K562 (cell line): ENCODE results near the gene PAFAH1B1. TPM values are rescaled to one million over a fixed set of nuclear protein-coding genes. Genes with fewer than 3 reads are reported as not detected.
"Not testable (repeated sequence)": the region's sequence is repeated elsewhere in the genome, so short reads cannot be mapped to it uniquely, and the experiment has no call there.

Experiments
- ATAC-seq: fragments of 200-7000 bp; cut with Tn5 transposase; 3 replicates; pipeline ENCODE4 v1.9.1; 2020; ENCODE audit warnings: moderate library complexity
- BruUV-seq: library from RNA; stranded (reverse); fragments of 400-500 nt; replicated peaks from 2 replicates; lab custom pipeline; 2021; lab: Mats Ljungman, UMichigan
- CTCF ChIA-PET: fragments of 300-600 bp; formaldehyde crosslinking; extraction: SDS; loops from one replicate; lab custom pipeline; 2021; ENCODE audit warnings: low intra/inter-chr PET ratio; lab: Yijun Ruan, JAX
- POLR2A ChIA-PET: fragments of 300-600, 350-650 bp; sonication (Branson Sonifier 250); formaldehyde crosslinking; extraction: SDS; loops from one replicate; lab custom pipeline; 2021; ENCODE audit warnings: antibody characterized with exemption, inconsistent platforms; lab: Yijun Ruan, JAX
- DNase-seq, 4 experiments: peaks; one replicate each; pipeline versions ENCODE4 v3.0.0 to v3.0.0-alpha.2; 2011 to 2018; ENCODE audit warnings: low spot score in 3 of 4, mixed read lengths in 3 of 4; ENCODE audit errors: extremely low read depth in 1 of 4
- FAIRE-seq: peaks from 2 replicates; lab custom pipeline; 2011; peaks lifted over from hg19 to GRCh38; lab: Jason Lieb, UNC
- H2AFZ ChIP-seq: 2 replicates; pipeline ENCODE4 v1.6.0; 2011; ENCODE audit warnings: low read depth, low read length, control low read depth, inconsistent platforms
- H3K27ac ChIP-seq: fragments of 200-600 bp; 3 replicates; pipeline ENCODE4 v1.8.0; 2011; ENCODE audit warnings: low read depth, mild to moderate bottlenecking, control low read depth, inconsistent platforms, low read length, moderate library complexity, mixed read lengths; ENCODE audit errors: extremely low read depth
- H3K27me3 ChIP-seq, 2 experiments: fragments of 300-600 bp in 1 of 2; 2 replicates in 1 of 2; 3 replicates in 1 of 2; pipeline versions ENCODE4 v1.6.0 to v1.8.0; 2011; ENCODE audit warnings: inconsistent platforms in 2 of 2, low read length in 2 of 2, mild to moderate bottlenecking in 1 of 2, mixed read lengths in 1 of 2, moderate library complexity in 1 of 2; ENCODE audit not compliant: control insufficient read depth in 2 of 2, insufficient read depth in 2 of 2
- H3K36me3 ChIP-seq: fragments of 300-600 bp; 3 replicates; pipeline ENCODE4 v1.8.0; 2011; ENCODE audit warnings: mild to moderate bottlenecking, low read length, inconsistent platforms; ENCODE audit not compliant: control insufficient read depth, insufficient read depth
- H3K4me1 ChIP-seq, 2 experiments: fragments of 200-600 bp in 1 of 2; replicated peaks in 1 of 2; 2 replicates in 1 of 2; 3 replicates in 1 of 2; pipeline versions ENCODE4 v1.5.1 to v1.8.0; 2011; ENCODE audit warnings: inconsistent platforms in 2 of 2, low read length in 2 of 2, mild to moderate bottlenecking in 1 of 2, mixed read lengths in 1 of 2, moderate library complexity in 1 of 2; ENCODE audit not compliant: control insufficient read depth in 2 of 2, insufficient read depth in 2 of 2
- H3K4me2 ChIP-seq: 2 replicates; pipeline ENCODE4 v1.6.1; 2011; ENCODE audit warnings: low read length, control low read depth, inconsistent platforms, mixed read lengths; ENCODE audit not compliant: insufficient read depth
- H3K4me3 ChIP-seq: fragments of 200-600 bp; sonication (generic), shearing (Covaris generic); 2 replicates; pipeline ENCODE4 v1.5.1; 2016; ENCODE audit warnings: control low read depth, inconsistent platforms
- H3K79me2 ChIP-seq: fragments of 200-600 bp; 3 replicates; pipeline ENCODE4 v1.8.0; 2011; ENCODE audit warnings: low read length, inconsistent platforms; ENCODE audit not compliant: control insufficient read depth, insufficient read depth
- H3K9ac ChIP-seq, 2 experiments: 2 replicates each; pipeline versions ENCODE4 v1.6.0 to v1.6.1; 2011; ENCODE audit warnings: low read depth in 2 of 2, low read length in 2 of 2, control low read depth in 1 of 2, inconsistent platforms in 1 of 2, mild to moderate bottlenecking in 1 of 2, mixed read lengths in 1 of 2; ENCODE audit not compliant: insufficient read depth in 1 of 2
- H3K9me1 ChIP-seq: one replicate; pipeline ENCODE4 v1.6.0; 2011; ENCODE audit warnings: inconsistent platforms, mild to moderate bottlenecking, low read length, moderate library complexity; ENCODE audit not compliant: control insufficient read depth, insufficient read depth
- H3K9me3 ChIP-seq: replicated peaks from 2 replicates; pipeline ENCODE4 v1.5.1; 2011; ENCODE audit warnings: low read depth, low read length, inconsistent platforms; ENCODE audit not compliant: control insufficient read depth, insufficient read depth
- H4K20me1 ChIP-seq: replicated peaks from 2 replicates; pipeline ENCODE4 v1.6.1; 2011; ENCODE audit warnings: low read length, inconsistent platforms, mixed read lengths; ENCODE audit not compliant: control insufficient read depth, insufficient read depth
- ARID1B ChIP-seq: fragments of 450-650 bp; IDR thresholded peaks from 2 replicates; pipeline ENCODE4 v1.6.1; 2016; ENCODE audit warnings: antibody characterized with exemption, mild to moderate bottlenecking, inconsistent platforms
- CHAMP1 ChIP-seq: fragments of 450-650 bp; IDR thresholded peaks from 2 replicates; pipeline ENCODE4 v1.6.1; 2016; ENCODE audit warnings: mild to moderate bottlenecking
- DDX20 ChIP-seq: fragments of 450-650 bp; IDR thresholded peaks from 2 replicates; pipeline ENCODE4 v1.6.1; 2016; ENCODE audit warnings: missing genetic modification characterization, low read depth, mild to moderate bottlenecking, missing compliant biosample characterization, moderate library complexity
- EHMT2 ChIP-seq: fragments of 450-650 bp; IDR thresholded peaks from 2 replicates; pipeline ENCODE4 v1.6.1; 2018; ENCODE audit warnings: antibody characterized with exemption
- ELF1 ChIP-seq: fragments of 200-800 bp; sonication (Bioruptor generic); IDR thresholded peaks from 2 replicates; pipeline ENCODE4 v1.6.1; 2016; ENCODE audit warnings: missing genetic modification characterization, missing compliant biosample characterization
- HMG20A ChIP-seq: fragments of 450-650 bp; formaldehyde crosslinking; conservative IDR thresholded peaks from 2 replicates; pipeline ENCODE4 v1.4.0; 2020; ENCODE audit warnings: mild to moderate bottlenecking, mixed read lengths
- NCOA2 ChIP-seq, 2 experiments: fragments of 450-650 bp; IDR thresholded peaks; 2 replicates each; pipeline ENCODE4 v1.6.1; 2018; ENCODE audit warnings: mild to moderate bottlenecking in 2 of 2, moderate library complexity in 1 of 2; ENCODE audit not compliant: partially characterized antibody in 2 of 2
- POLR2A ChIP-seq: fragments of 450-650 bp; conservative IDR thresholded peaks from 2 replicates; pipeline ENCODE4 v1.6.1; 2016
- RFX7 ChIP-seq: fragments of 250-450 bp; sonication (Bioruptor Pico); IDR thresholded peaks from 2 replicates; pipeline ENCODE4 v1.5.1; 2021; ENCODE audit warnings: mild to moderate bottlenecking
- RNF2 ChIP-seq: sonication (generic); IDR thresholded peaks from 2 replicates; pipeline ENCODE4 v1.6.1; 2016
- SIN3B ChIP-seq: fragments of 450-650 bp; IDR thresholded peaks from 2 replicates; pipeline ENCODE4 v1.6.1; 2017; ENCODE audit warnings: low read depth, mild to moderate bottlenecking, moderate library complexity
- ZFP30 ChIP-seq: fragments of 250-450 bp; sonication (Bioruptor Pico); IDR thresholded peaks from 2 replicates; pipeline ENCODE4 v1.8.0; 2022; ENCODE audit warnings: moderate library complexity, mild to moderate bottlenecking, inconsistent platforms, borderline replicate concordance
- ZNF12 ChIP-seq: sonication (generic); formaldehyde crosslinking; IDR thresholded peaks from 2 replicates; pipeline ENCODE4 v1.4.0; 2020; ENCODE audit warnings: mild to moderate bottlenecking, missing genetic modification reagents
- ZNF184 ChIP-seq: sonication (generic); formaldehyde crosslinking; IDR thresholded peaks from 2 replicates; pipeline ENCODE4 v1.5.0; 2020; ENCODE audit warnings: missing genetic modification reagents
- WGBS: fragments of 100-300 bp; shearing (Covaris generic); methylation state at CpG from one replicate; pipeline ENCODE4 v1.1.6; 2016; ENCODE audit warnings: low coverage, mixed read lengths; ENCODE audit not compliant: insufficient coverage; ENCODE audit errors: missing lambda C conversion rate; 5-methylcytosine and 5-hydroxymethylcytosine counted together
- in situ Hi-C: fragments of 300-500 bp; cut with MboI; formaldehyde crosslinking; loops from 4 replicates; pipeline ENCODE4 v1.15.0; 2018; ENCODE audit warnings: inconsistent platforms, mixed read lengths
- intact Hi-C: fragments of 100-400 bp; cut with micrococcal nuclease; formaldehyde crosslinking; loops from 2 replicates; pipeline ENCODE4 v1.14.2; 2022
- polyA plus RNA-seq, 8 experiments: library from polyadenylated mRNA; depleted of rRNA in 4 of 8; stranded (reverse) in 5 of 8; unstranded in 3 of 8; fragments of >200 nt; fragmentation: Nextera tagmentation in 2 of 8; fragmentation: Illumina TruSeq in 1 of 8; extraction: Ambion mirVana in 2 of 8; extraction: Trizol in 1 of 8; gene quantifications; 2 replicates each; pipeline versions ENCODE4 v1.2.1 to v1.2.3, GENCODE V29; 2011 to 2014; ENCODE audit warnings: inconsistent platforms in 1 of 8, missing spikeins in 1 of 8
- total RNA-seq, 7 experiments: library from RNA; depleted of rRNA in 6 of 7; stranded (reverse); fragments of >200 nt in 6 of 7; fragmentation: Illumina TruSeq in 2 of 7; extraction: Trizol in 2 of 7; gene quantifications; 2 replicates each; pipeline versions ENCODE4 v1.2.1 to v1.2.3, GENCODE V29; 2011 to 2021; ENCODE audit warnings: low replicate concordance in 1 of 7
- TF ChIP-seq, protein P1 (sequence below): fragments of 450-650 bp; formaldehyde crosslinking; IDR thresholded peaks from 2 replicates; pipeline ENCODE4 v1.4.0; 2022; ENCODE audit warnings: missing genetic modification characterization
- TF ChIP-seq, protein P2 (sequence below): fragments of 250-450 bp; sonication (Bioruptor Pico); IDR thresholded peaks from 2 replicates; pipeline ENCODE4 v1.5.0; 2020; ENCODE audit warnings: mild to moderate bottlenecking, borderline replicate concordance
- TF ChIP-seq, protein P3 (sequence below): sonication (generic); formaldehyde crosslinking; IDR thresholded peaks from 2 replicates; pipeline ENCODE4 v1.5.0; 2020; ENCODE audit warnings: missing genetic modification reagents

PAFAH1B1 gene
- total and polyA plus RNA-seq, 9 of the 15 experiments (the other 6 are each of a cell fraction or from before 2014, with no cell fraction given) = 23.3 to 66.4 (median 40.2) TPM

DNA sequence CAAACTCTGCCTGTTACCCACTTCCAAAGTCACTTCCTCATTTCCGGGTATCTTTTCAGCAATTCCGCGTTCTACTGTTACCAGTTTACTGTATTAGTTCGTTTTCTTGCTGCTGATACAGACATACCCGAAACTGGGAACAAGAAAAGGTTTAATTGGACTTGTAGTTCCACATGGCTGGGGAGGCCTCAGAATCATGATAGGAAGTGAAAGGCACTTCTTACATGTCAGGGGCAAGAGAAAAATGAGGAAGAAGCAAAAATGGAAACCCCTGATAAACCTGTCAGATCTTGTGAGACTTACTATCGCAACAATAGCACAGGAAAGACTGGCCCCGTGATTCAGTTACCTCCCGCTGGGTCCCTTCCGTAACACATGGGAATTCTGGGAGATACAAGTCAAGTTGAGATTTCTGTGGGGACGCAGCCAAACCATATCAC is 30.9 kb downstream of the PAFAH1B1 start (continued):
- TF ChIP-seq, protein P1, sequence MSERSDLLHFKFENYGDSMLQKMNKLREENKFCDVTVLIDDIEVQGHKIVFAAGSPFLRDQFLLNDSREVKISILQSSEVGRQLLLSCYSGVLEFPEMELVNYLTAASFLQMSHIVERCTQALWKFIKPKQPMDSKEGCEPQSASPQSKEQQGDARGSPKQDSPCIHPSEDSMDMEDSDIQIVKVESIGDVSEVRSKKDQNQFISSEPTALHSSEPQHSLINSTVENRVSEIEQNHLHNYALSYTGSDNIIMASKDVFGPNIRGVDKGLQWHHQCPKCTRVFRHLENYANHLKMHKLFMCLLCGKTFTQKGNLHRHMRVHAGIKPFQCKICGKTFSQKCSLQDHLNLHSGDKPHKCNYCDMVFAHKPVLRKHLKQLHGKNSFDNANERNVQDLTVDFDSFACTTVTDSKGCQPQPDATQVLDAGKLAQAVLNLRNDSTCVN = no peak
- no peak for TF ChIP-seq ZFP30 (CRISPR knock-in tag)
- TF ChIP-seq RNF2 = peak; percentile 62; the same call in 1 of the 2 replicates
- no peak for TF ChIP-seq RFX7 (CRISPR knock-in tag)
- no peak for TF ChIP-seq POLR2A
- TF ChIP-seq, protein P2, sequence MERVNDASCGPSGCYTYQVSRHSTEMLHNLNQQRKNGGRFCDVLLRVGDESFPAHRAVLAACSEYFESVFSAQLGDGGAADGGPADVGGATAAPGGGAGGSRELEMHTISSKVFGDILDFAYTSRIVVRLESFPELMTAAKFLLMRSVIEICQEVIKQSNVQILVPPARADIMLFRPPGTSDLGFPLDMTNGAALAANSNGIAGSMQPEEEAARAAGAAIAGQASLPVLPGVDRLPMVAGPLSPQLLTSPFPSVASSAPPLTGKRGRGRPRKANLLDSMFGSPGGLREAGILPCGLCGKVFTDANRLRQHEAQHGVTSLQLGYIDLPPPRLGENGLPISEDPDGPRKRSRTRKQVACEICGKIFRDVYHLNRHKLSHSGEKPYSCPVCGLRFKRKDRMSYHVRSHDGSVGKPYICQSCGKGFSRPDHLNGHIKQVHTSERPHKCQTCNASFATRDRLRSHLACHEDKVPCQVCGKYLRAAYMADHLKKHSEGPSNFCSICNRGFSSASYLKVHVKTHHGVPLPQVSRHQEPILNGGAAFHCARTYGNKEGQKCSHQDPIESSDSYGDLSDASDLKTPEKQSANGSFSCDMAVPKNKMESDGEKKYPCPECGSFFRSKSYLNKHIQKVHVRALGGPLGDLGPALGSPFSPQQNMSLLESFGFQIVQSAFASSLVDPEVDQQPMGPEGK (CRISPR knock-in tag) = no peak
- TF ChIP-seq ARID1B = peak; percentile 84
- TF ChIP-seq SIN3B = no peak
- TF ChIP-seq DDX20 (tag) = no peak
- no peak for TF ChIP-seq ZNF12
- TF ChIP-seq NCOA2 (IDR thresholded peaks at IDR 0.05; ENCODE audit: partially characterized antibody in 2 of 2) = no peak
- TF ChIP-seq ELF1 = peak; percentile 53
- no peak for TF ChIP-seq HMG20A (CRISPR knock-in tag)
- TF ChIP-seq EHMT2 = no peak
- no peak for TF ChIP-seq ZNF184 (CRISPR knock-in tag)
- TF ChIP-seq CHAMP1 = no peak
- TF ChIP-seq, protein P3, sequence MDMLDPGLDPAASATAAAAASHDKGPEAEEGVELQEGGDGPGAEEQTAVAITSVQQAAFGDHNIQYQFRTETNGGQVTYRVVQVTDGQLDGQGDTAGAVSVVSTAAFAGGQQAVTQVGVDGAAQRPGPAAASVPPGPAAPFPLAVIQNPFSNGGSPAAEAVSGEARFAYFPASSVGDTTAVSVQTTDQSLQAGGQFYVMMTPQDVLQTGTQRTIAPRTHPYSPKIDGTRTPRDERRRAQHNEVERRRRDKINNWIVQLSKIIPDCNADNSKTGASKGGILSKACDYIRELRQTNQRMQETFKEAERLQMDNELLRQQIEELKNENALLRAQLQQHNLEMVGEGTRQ (CRISPR knock-in tag) = no peak

GRCh38 chr17:2626626-2627219 is 33.3 kb downstream of the PAFAH1B1 start:
- H3K79me2 ChIP-seq = peaks cover 79% of the 10 kb centered on the region
- WGBS = 92% methylated on average over 7 of the region's 7 CpGs
- DNase-seq, H3K4me2 ChIP-seq, POLR2A ChIA-PET, H3K9me1 ChIP-seq, H3K4me1 ChIP-seq, H3K9me3 ChIP-seq, H3K27ac ChIP-seq, H3K9ac ChIP-seq, H3K4me3 ChIP-seq, CTCF ChIA-PET, BruUV-seq, in situ Hi-C loops, ATAC-seq, FAIRE-seq, H2AFZ ChIP-seq, H3K27me3 ChIP-seq, intact Hi-C loops, H3K36me3 ChIP-seq: not testable (repeated sequence)
- H4K20me1 ChIP-seq = peaks cover 43% of the 10 kb centered on the region
